Measurements from ENCODE around the gene LAMA3.

Gene LAMA3

DNA sequence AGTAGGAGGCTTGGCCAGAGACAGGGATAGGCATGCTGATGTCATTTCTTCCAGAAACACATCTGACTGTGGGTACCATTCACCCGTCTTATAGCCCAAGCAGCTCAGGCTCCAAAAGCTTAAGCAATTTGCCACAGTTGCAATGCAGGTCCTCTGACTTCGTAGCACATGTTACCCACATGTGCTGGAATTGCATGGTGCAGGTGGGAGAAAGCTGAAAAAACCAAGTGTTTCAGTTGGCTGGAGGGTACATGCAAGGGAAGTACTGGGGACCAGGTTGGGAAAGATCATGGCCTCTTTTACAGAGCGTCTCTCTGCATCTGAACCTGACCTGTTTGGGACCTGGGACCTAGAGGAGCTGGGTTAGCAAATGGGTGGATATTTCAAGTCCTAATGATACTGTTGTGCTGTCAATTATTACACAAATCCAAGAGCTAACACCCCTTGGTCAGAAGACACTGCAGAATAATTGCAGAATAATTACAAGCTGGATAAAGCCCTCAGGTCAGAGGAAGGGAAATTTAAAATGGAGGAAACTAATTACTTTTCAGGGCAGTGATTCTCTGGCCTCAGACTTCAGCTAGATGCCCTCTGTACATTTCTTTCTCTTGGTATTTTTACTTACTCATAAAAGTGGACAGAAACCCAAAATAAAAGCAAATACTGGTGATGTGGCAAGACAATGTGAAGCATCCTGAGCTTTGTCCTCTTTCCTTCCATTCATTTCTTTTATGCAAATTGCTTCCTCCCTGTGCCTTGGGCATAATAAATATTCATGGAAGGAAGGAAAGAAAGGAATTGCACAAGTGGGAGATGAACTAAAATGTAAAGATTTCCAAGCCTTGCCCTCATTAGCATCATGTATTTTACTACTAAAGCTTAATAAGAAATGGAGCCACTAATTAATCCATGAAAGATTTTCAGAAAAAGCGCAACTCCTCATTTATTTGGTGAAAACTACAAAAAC lies 279.7 kb downstream of the LAMA3 start:
- Histone ChIP-seq H3K4ac (ENCODE audit: low read depth in 1 of 2, low read length in 2 of 2) (no peak overlapping the region), H3K9ac (ENCODE audit: low read length) (no peak overlapping the region), H2BK12ac (ENCODE audit: low read length in 2 of 2) (no peak overlapping the region), H3K4me3 (ENCODE audit: insufficient read depth in 1 of 2, low read depth in 1 of 2, low read length in 2 of 2) (no peak overlapping the region), H4K91ac (ENCODE audit: low read length) (no peak overlapping the region), H3K9me3 (ENCODE audit: control insufficient read depth, low read length) (no peaks in the 10 kb centered on the region), H2AK5ac (ENCODE audit: low read length, severe bottlenecking) (no peak overlapping the region), H2BK120ac (ENCODE audit: low read depth, low read length) (no peak overlapping the region), H2BK15ac (ENCODE audit: low read depth, poor library complexity, severe bottlenecking) (no peak overlapping the region), H3K4me1 (ENCODE audit: control insufficient read depth, insufficient read depth, low read depth, low read length) (peaks cover 2% of the 10 kb centered on the region), H3K23ac (ENCODE audit: low read length in 2 of 2) (no peak overlapping the region), H3K27me3 (ENCODE audit: control insufficient read depth in 1 of 2, insufficient read depth in 1 of 2, low read length in 2 of 2) (peaks cover 0 to 3% of the 10 kb centered on the region in 2 experiments), H2BK5ac (ENCODE audit: low read depth, low read length, poor library complexity, severe bottlenecking) (no peak overlapping the region), H3K14ac (ENCODE audit: low read length in 2 of 2) (no peak overlapping the region), H4K8ac (ENCODE audit: low read length) (no peak overlapping the region), H2AFZ (ENCODE audit: low read depth, low read length) (no peak overlapping the region), H3K79me1 (replicated peaks; ENCODE audit: low read length, poor library complexity, severe bottlenecking) (no peaks in the 10 kb centered on the region), H3K18ac (ENCODE audit: low read depth in 1 of 2, low read length in 2 of 2) (no peak overlapping the region), H3K4me2 (ENCODE audit: low read length, poor library complexity, severe bottlenecking) (no peak overlapping the region), H3K27ac (ENCODE audit: low read length, poor library complexity, severe bottlenecking) (no peak overlapping the region), H3K36me3 (ENCODE audit: control insufficient read depth in 1 of 2, insufficient read depth in 2 of 2, low read depth in 1 of 2, low read length in 2 of 2) (no peaks in the 10 kb centered on the region)
- DNase-seq: no peak
- WGBS: 83% methylated on average over 3 of the region's 4 CpGs

DNA sequence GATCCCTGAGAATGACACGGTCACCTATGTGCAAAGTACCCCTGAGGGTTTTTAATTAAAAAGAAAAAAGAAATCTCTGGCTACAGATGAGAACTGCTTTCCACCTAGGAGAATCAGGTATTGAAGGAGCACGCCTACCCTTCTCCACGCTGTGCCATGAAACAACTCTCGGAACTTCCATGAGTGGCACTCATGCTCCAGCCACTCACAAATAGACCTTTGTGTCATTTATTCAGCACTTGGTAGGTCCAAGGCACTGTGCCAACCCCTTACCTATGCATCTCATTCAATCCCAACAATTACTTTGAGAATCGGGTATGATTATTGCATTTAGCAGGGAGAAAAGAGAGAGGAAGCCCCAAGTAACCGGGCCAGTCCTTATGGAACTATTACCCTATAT lies 280.4 kb downstream of the LAMA3 start:
- H3K4ac ChIP-seq (ENCODE audit: low read depth in 1 of 2, low read length in 2 of 2): no peak overlapping the region
- H2AFZ ChIP-seq (ENCODE audit: low read depth, low read length): no peak overlapping the region
- no peaks in the 10 kb centered on the region for H3K4me1 ChIP-seq (ENCODE audit: control insufficient read depth, insufficient read depth, low read depth, low read length)
- no peak overlapping the region for H3K4me2 ChIP-seq (ENCODE audit: low read length, poor library complexity, severe bottlenecking)
- no peak overlapping the region for H4K8ac ChIP-seq (ENCODE audit: low read length)
- H3K27me3 ChIP-seq (ENCODE audit: control insufficient read depth in 1 of 2, insufficient read depth in 1 of 2, low read length in 2 of 2): peaks cover 0 to 3% of the 10 kb centered on the region in 2 experiments
- no peak overlapping the region for H2BK12ac ChIP-seq (ENCODE audit: low read length in 2 of 2)
- H3K14ac ChIP-seq (ENCODE audit: low read length in 2 of 2): no peak overlapping the region
- no peak overlapping the region for H3K4me3 ChIP-seq (ENCODE audit: insufficient read depth in 1 of 2, low read depth in 1 of 2, low read length in 2 of 2)
- H2BK5ac ChIP-seq (ENCODE audit: low read depth, low read length, poor library complexity, severe bottlenecking): no peak overlapping the region
- no peak overlapping the region for H2BK15ac ChIP-seq (ENCODE audit: low read depth, poor library complexity, severe bottlenecking)
- H3K23ac ChIP-seq (ENCODE audit: low read length in 2 of 2): no peak overlapping the region
- H3K27ac ChIP-seq (ENCODE audit: low read length, poor library complexity, severe bottlenecking): no peak overlapping the region
- no peaks in the 10 kb centered on the region for H3K79me1 ChIP-seq (replicated peaks; ENCODE audit: low read length, poor library complexity, severe bottlenecking)
- no peaks in the 10 kb centered on the region for H3K9me3 ChIP-seq (ENCODE audit: control insufficient read depth, low read length)
- no peak for DNase-seq
- H4K91ac ChIP-seq (ENCODE audit: low read length): no peak overlapping the region
- H3K18ac ChIP-seq (ENCODE audit: low read depth in 1 of 2, low read length in 2 of 2): no peak overlapping the region
- H3K9ac ChIP-seq (ENCODE audit: low read length): no peak overlapping the region
- 94% methylated on average over 5 of the region's 6 CpGs for WGBS
- H2AK5ac ChIP-seq (ENCODE audit: low read length, severe bottlenecking): no peak overlapping the region
- H2BK120ac ChIP-seq (ENCODE audit: low read depth, low read length): no peak overlapping the region
- H3K36me3 ChIP-seq (ENCODE audit: control insufficient read depth in 1 of 2, insufficient read depth in 2 of 2, low read depth in 1 of 2, low read length in 2 of 2): no peaks in the 10 kb centered on the region

DNA sequence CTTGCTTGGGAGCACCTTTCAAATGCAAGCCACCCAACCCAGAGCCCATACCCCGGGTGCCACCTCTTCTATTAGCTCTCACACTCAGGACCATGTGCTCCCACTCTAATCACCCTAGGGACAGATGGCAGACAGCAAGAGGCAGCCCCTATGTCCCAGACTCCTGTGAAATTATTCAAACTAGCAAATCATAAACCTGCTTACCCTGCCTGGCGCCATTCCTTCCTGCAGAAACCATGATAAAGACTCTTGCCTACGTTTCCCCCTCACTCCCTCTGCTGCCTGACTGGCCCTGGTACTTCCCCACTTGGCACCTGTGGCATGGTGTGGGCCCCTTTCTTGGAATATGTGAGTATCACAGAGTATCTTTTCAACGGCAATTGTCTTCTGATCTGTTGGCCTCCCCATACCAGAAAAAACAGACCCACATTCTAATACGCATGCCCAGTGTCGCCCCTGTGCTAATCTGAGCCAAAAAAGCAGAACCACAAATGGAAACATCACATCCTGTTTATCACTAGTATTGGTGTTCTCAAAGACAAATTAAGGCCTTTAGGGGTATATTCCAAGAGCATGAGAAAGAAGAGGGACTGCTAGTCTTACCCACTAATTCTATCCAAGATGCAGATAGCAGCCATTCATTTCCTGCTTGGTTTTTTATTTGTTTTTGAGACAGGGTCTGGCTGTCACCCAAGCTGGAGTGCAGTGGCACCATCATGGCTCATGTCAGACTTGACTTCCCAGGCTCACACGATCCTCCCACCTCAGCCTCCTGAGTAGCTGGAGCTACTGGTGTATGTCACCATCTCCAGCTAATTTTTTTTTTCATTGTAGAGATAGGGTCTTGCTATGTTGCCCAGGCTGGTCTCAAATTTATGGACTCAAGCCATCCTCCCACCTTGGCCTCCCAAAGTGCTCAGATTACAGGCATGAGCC lies 281.2 kb downstream of the LAMA3 start:
- no peak overlapping the region for H3K18ac ChIP-seq (ENCODE audit: low read depth in 1 of 2, low read length in 2 of 2)
- 75% methylated on average over 7 of the region's 7 CpGs for WGBS

DNA sequence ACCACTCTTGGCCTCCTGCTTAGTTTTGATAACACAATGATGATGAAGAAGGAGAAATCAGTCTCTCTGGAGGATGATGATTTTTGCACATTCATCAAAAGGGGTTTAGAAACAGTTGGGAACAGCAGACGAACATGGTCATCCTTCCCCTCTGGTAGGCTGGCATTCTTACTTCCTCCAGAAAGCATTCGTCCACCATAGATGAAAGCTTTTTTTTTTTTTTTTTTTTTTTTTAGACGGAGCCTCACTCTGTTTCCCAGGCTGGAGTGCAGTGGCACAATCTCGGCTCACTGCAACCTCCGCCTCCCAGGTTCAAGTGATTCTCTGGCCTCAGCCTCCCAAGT lies 281.8 kb downstream of the LAMA3 start:
- H3K23ac ChIP-seq (ENCODE audit: low read length in 2 of 2): no peak overlapping the region
- no peak overlapping the region for H2BK15ac ChIP-seq (ENCODE audit: low read depth, poor library complexity, severe bottlenecking)
- H3K9me3 ChIP-seq (ENCODE audit: control insufficient read depth, low read length): no peaks in the 10 kb centered on the region
- no peaks in the 10 kb centered on the region for H3K79me1 ChIP-seq (replicated peaks; ENCODE audit: low read length, poor library complexity, severe bottlenecking)
- no peak overlapping the region for H3K4me3 ChIP-seq (ENCODE audit: insufficient read depth in 1 of 2, low read depth in 1 of 2, low read length in 2 of 2)
- no peak overlapping the region for H2BK5ac ChIP-seq (ENCODE audit: low read depth, low read length, poor library complexity, severe bottlenecking)
- WGBS: 98% methylated on average over 4 of the region's 5 CpGs
- H3K9ac ChIP-seq (ENCODE audit: low read length): no peak overlapping the region
- H4K8ac ChIP-seq (ENCODE audit: low read length): no peak overlapping the region
- no peak overlapping the region for H2BK120ac ChIP-seq (ENCODE audit: low read depth, low read length)
- H4K91ac ChIP-seq (ENCODE audit: low read length): no peak overlapping the region
- no peak overlapping the region for H3K4ac ChIP-seq (ENCODE audit: low read depth in 1 of 2, low read length in 2 of 2)
- no peaks in the 10 kb centered on the region for H3K36me3 ChIP-seq (ENCODE audit: control insufficient read depth in 1 of 2, insufficient read depth in 2 of 2, low read depth in 1 of 2, low read length in 2 of 2)
- no peak overlapping the region for H2AFZ ChIP-seq (ENCODE audit: low read depth, low read length)
- H2AK5ac ChIP-seq (ENCODE audit: low read length, severe bottlenecking): no peak overlapping the region
- H3K18ac ChIP-seq (ENCODE audit: low read depth in 1 of 2, low read length in 2 of 2): no peak overlapping the region
- no peak overlapping the region for H2BK12ac ChIP-seq (ENCODE audit: low read length in 2 of 2)
- DNase-seq: no peak
- H3K4me1 ChIP-seq (ENCODE audit: control insufficient read depth, insufficient read depth, low read depth, low read length): no peaks in the 10 kb centered on the region
- no peaks in the 10 kb centered on the region for H3K27me3 ChIP-seq (ENCODE audit: control insufficient read depth in 1 of 2, insufficient read depth in 1 of 2, low read length in 2 of 2)
- H3K4me2 ChIP-seq (ENCODE audit: low read length, poor library complexity, severe bottlenecking): no peak overlapping the region
- H3K27ac ChIP-seq (ENCODE audit: low read length, poor library complexity, severe bottlenecking): no peak overlapping the region
- H3K14ac ChIP-seq (ENCODE audit: low read length in 2 of 2): no peak overlapping the region

More for the DNA sequence above, 281.2 kb downstream of the LAMA3 start:
- no peak overlapping the region for H2AFZ ChIP-seq (ENCODE audit: low read depth, low read length)
- no peak for DNase-seq
- H2BK12ac ChIP-seq (ENCODE audit: low read length in 2 of 2): no peak overlapping the region
- no peak overlapping the region for H4K8ac ChIP-seq (ENCODE audit: low read length)
- H3K27ac ChIP-seq (ENCODE audit: low read length, poor library complexity, severe bottlenecking): no peak overlapping the region
- no peak overlapping the region for H2AK5ac ChIP-seq (ENCODE audit: low read length, severe bottlenecking)
- H3K9ac ChIP-seq (ENCODE audit: low read length): no peak overlapping the region
- no peak overlapping the region for H2BK120ac ChIP-seq (ENCODE audit: low read depth, low read length)
- no peak overlapping the region for H3K4me3 ChIP-seq (ENCODE audit: insufficient read depth in 1 of 2, low read depth in 1 of 2, low read length in 2 of 2)
- no peaks in the 10 kb centered on the region for H3K9me3 ChIP-seq (ENCODE audit: control insufficient read depth, low read length)
- H3K4me1 ChIP-seq (ENCODE audit: control insufficient read depth, insufficient read depth, low read depth, low read length): no peaks in the 10 kb centered on the region
- H2BK5ac ChIP-seq (ENCODE audit: low read depth, low read length, poor library complexity, severe bottlenecking): no peak overlapping the region
- H3K23ac ChIP-seq (ENCODE audit: low read length in 2 of 2): no peak overlapping the region
- no peaks in the 10 kb centered on the region for H3K36me3 ChIP-seq (ENCODE audit: control insufficient read depth in 1 of 2, insufficient read depth in 2 of 2, low read depth in 1 of 2, low read length in 2 of 2)
- no peak overlapping the region for H3K4me2 ChIP-seq (ENCODE audit: low read length, poor library complexity, severe bottlenecking)
- H4K91ac ChIP-seq (ENCODE audit: low read length): no peak overlapping the region
- H3K14ac ChIP-seq (ENCODE audit: low read length in 2 of 2): no peak overlapping the region
- peaks cover 0 to 1% of the 10 kb centered on the region in 2 experiments for H3K27me3 ChIP-seq (ENCODE audit: control insufficient read depth in 1 of 2, insufficient read depth in 1 of 2, low read length in 2 of 2)
- H2BK15ac ChIP-seq (ENCODE audit: low read depth, poor library complexity, severe bottlenecking): no peak overlapping the region
- H3K79me1 ChIP-seq (replicated peaks; ENCODE audit: low read length, poor library complexity, severe bottlenecking): no peaks in the 10 kb centered on the region
- H3K4ac ChIP-seq (ENCODE audit: low read depth in 1 of 2, low read length in 2 of 2): no peak overlapping the region
